H1 (cell line): ENCODE measurements around the gene SMARCA2. TPM values are rescaled to one million over a fixed set of nuclear protein-coding genes. Genes with fewer than 3 reads are reported as not detected.

Experiments used
- CBX5 ChIP-seq: fragments of 300-800, 300-1000 bp; sonication (generic); IDR thresholded peaks from 2 replicates; pipeline ENCODE4 v1.7.1; 2016; ENCODE audit warnings: antibody characterized with exemption, low read length, low read depth
- CBX8 ChIP-seq: fragments of 300-800, 300-1000 bp; sonication (generic); IDR thresholded peaks from 2 replicates; pipeline ENCODE4 v1.7.1; 2016; ENCODE audit warnings: low read depth, low read length, borderline replicate concordance
- GTF2F1 ChIP-seq: IDR thresholded peaks from 2 replicates; pipeline ENCODE4 v1.6.1; 2012; ENCODE audit warnings: low read depth, low read length, improper control_type of control experiment, borderline replicate concordance
- JUN ChIP-seq: IDR thresholded peaks from 2 replicates; pipeline ENCODE4 v1.6.1; 2011; ENCODE audit warnings: low read depth, mild to moderate bottlenecking, improper control_type of control experiment, low read length
- RNF2 ChIP-seq: fragments of 200-900, 300-1000 bp; sonication (generic); IDR thresholded peaks from 2 replicates; pipeline ENCODE4 v1.7.1; 2016; ENCODE audit warnings: borderline replicate concordance, low read depth, mild to moderate bottlenecking, antibody characterized with exemption, low read length; ENCODE audit not compliant: poor library complexity, severe bottlenecking; ENCODE audit errors: missing control alignments
- SAP30 ChIP-seq: fragments of 300-600 bp; sonication (generic); IDR thresholded peaks from 2 replicates; pipeline ENCODE4 v1.7.1; 2012; ENCODE audit warnings: low read length, moderate library complexity, mild to moderate bottlenecking, inconsistent platforms; ENCODE audit not compliant: insufficient read depth, insufficient replicate concordance
- SIX5 ChIP-seq: IDR thresholded peaks from 2 replicates; pipeline ENCODE4 v1.6.1; 2011; ENCODE audit warnings: mild to moderate bottlenecking, low read depth, low read length
- YY1 ChIP-seq: IDR thresholded peaks from 2 replicates; pipeline ENCODE4 v1.6.1; 2011; ENCODE audit warnings: low read depth, mild to moderate bottlenecking, low read length
- polyA plus RNA-seq, 7 experiments: library from polyadenylated mRNA; depleted of rRNA in 3 of 7; stranded (reverse) in 5 of 7; unstranded in 2 of 7; fragments of >200 nt in 5 of 7; fragments of 200-250 nt in 2 of 7; gene quantifications; 1 replicate in 5 of 7; 2 replicates in 1 of 7; 4 replicates in 1 of 7; pipeline versions ENCODE4 v1.2.1 to v1.2.3, GENCODE V29; 2011 to 2013; ENCODE audit warnings: missing spikeins in 2 of 7, mixed read lengths in 2 of 7
- total RNA-seq: library from RNA; stranded (reverse); fragmentation: NEBNext Ultra II Directional; extraction: Animal tissue kit (Norgen Biotek cat#: 25700); gene quantifications from 2 replicates; pipeline ENCODE4 v1.2.1, GENCODE V29; 2021
- TF ChIP-seq, protein P1 (sequence below): fragments of 300-600 bp; sonication (generic); IDR thresholded peaks from 2 replicates; pipeline ENCODE4 v1.7.1; 2012; ENCODE audit warnings: low read length, moderate library complexity, mild to moderate bottlenecking, inconsistent platforms; ENCODE audit not compliant: insufficient replicate concordance

The SMARCA2 gene
- total and polyA plus RNA-seq, 2 of the 8 experiments (the other 6 are each of a cell fraction or from before 2014, with no cell fraction given), result 6.3 to 21.7 TPM

DNA sequence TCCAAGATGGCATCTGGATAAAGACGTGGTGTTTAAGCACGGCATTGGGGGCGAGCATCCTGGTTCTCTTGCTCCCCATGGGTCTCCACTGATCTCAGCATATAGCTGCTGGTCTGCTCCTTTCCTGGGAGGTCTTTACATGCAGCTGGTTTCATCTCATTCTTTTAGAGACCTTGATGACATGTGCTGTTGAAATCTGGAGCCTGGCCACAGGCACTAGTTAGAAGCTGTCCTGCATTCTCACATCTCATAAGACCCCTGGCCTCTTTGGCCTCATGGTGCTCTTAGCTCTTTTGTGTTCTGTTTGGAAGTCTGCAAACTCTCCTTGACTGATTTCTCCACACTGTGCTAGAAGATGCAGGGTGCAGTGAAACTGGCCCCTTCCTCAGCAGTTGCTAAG lies 113.0 kb downstream of the SMARCA2 start (continued):
- TF ChIP-seq, protein P1, sequence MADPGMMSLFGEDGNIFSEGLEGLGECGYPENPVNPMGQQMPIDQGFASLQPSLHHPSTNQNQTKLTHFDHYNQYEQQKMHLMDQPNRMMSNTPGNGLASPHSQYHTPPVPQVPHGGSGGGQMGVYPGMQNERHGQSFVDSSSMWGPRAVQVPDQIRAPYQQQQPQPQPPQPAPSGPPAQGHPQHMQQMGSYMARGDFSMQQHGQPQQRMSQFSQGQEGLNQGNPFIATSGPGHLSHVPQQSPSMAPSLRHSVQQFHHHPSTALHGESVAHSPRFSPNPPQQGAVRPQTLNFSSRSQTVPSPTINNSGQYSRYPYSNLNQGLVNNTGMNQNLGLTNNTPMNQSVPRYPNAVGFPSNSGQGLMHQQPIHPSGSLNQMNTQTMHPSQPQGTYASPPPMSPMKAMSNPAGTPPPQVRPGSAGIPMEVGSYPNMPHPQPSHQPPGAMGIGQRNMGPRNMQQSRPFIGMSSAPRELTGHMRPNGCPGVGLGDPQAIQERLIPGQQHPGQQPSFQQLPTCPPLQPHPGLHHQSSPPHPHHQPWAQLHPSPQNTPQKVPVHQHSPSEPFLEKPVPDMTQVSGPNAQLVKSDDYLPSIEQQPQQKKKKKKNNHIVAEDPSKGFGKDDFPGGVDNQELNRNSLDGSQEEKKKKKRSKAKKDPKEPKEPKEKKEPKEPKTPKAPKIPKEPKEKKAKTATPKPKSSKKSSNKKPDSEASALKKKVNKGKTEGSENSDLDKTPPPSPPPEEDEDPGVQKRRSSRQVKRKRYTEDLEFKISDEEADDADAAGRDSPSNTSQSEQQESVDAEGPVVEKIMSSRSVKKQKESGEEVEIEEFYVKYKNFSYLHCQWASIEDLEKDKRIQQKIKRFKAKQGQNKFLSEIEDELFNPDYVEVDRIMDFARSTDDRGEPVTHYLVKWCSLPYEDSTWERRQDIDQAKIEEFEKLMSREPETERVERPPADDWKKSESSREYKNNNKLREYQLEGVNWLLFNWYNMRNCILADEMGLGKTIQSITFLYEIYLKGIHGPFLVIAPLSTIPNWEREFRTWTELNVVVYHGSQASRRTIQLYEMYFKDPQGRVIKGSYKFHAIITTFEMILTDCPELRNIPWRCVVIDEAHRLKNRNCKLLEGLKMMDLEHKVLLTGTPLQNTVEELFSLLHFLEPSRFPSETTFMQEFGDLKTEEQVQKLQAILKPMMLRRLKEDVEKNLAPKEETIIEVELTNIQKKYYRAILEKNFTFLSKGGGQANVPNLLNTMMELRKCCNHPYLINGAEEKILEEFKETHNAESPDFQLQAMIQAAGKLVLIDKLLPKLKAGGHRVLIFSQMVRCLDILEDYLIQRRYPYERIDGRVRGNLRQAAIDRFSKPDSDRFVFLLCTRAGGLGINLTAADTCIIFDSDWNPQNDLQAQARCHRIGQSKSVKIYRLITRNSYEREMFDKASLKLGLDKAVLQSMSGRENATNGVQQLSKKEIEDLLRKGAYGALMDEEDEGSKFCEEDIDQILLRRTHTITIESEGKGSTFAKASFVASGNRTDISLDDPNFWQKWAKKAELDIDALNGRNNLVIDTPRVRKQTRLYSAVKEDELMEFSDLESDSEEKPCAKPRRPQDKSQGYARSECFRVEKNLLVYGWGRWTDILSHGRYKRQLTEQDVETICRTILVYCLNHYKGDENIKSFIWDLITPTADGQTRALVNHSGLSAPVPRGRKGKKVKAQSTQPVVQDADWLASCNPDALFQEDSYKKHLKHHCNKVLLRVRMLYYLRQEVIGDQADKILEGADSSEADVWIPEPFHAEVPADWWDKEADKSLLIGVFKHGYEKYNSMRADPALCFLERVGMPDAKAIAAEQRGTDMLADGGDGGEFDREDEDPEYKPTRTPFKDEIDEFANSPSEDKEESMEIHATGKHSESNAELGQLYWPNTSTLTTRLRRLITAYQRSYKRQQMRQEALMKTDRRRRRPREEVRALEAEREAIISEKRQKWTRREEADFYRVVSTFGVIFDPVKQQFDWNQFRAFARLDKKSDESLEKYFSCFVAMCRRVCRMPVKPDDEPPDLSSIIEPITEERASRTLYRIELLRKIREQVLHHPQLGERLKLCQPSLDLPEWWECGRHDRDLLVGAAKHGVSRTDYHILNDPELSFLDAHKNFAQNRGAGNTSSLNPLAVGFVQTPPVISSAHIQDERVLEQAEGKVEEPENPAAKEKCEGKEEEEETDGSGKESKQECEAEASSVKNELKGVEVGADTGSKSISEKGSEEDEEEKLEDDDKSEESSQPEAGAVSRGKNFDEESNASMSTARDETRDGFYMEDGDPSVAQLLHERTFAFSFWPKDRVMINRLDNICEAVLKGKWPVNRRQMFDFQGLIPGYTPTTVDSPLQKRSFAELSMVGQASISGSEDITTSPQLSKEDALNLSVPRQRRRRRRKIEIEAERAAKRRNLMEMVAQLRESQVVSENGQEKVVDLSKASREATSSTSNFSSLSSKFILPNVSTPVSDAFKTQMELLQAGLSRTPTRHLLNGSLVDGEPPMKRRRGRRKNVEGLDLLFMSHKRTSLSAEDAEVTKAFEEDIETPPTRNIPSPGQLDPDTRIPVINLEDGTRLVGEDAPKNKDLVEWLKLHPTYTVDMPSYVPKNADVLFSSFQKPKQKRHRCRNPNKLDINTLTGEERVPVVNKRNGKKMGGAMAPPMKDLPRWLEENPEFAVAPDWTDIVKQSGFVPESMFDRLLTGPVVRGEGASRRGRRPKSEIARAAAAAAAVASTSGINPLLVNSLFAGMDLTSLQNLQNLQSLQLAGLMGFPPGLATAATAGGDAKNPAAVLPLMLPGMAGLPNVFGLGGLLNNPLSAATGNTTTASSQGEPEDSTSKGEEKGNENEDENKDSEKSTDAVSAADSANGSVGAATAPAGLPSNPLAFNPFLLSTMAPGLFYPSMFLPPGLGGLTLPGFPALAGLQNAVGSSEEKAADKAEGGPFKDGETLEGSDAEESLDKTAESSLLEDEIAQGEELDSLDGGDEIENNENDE, result no peak
- TF ChIP-seq YY1 (no peak), GTF2F1 (no peak), SIX5 (no peak), CBX5 (no peak), JUN (no peak), CBX8 (no peak), RNF2 (no peak), SAP30 (no peak)
